Measurements from ENCODE around the gene CCSER2. TPM values are rescaled to one million over a fixed set of nuclear protein-coding genes. Genes with fewer than 3 reads are reported as not detected.
"Not testable (repeated sequence)": the region's sequence is repeated elsewhere in the genome, so short reads cannot be mapped to it uniquely, and the experiment has no call there.

CCSER2 gene, protein sequence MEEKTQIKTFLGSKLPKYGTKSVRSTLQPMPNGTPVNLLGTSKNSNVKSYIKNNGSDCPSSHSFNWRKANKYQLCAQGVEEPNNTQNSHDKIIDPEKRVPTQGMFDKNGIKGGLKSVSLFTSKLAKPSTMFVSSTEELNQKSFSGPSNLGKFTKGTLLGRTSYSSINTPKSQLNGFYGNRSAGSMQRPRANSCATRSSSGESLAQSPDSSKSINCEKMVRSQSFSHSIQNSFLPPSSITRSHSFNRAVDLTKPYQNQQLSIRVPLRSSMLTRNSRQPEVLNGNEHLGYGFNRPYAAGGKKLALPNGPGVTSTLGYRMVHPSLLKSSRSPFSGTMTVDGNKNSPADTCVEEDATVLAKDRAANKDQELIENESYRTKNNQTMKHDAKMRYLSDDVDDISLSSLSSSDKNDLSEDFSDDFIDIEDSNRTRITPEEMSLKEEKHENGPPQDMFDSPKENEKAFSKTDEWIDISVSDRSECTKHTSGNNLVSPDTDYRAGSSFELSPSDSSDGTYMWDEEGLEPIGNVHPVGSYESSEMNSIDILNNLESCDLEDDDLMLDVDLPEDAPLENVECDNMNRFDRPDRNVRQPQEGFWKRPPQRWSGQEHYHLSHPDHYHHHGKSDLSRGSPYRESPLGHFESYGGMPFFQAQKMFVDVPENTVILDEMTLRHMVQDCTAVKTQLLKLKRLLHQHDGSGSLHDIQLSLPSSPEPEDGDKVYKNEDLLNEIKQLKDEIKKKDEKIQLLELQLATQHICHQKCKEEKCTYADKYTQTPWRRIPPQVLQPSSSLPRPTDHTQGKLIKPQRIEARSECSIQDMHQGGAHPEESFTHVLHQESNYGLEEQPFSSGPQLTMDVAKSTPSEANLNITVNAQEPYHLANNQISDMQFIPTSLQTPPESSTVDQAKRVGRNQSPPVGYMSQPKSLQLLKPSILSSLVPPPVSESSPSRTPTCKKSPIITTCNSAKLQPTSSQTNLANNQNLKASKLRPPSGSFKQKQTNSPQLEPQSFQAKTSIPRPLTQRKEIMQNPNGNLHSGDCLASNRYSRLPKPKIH
- 10 to 100 TPM; 60.5 to 80.6 (median 63.1) TPM for total RNA-seq

DNA sequence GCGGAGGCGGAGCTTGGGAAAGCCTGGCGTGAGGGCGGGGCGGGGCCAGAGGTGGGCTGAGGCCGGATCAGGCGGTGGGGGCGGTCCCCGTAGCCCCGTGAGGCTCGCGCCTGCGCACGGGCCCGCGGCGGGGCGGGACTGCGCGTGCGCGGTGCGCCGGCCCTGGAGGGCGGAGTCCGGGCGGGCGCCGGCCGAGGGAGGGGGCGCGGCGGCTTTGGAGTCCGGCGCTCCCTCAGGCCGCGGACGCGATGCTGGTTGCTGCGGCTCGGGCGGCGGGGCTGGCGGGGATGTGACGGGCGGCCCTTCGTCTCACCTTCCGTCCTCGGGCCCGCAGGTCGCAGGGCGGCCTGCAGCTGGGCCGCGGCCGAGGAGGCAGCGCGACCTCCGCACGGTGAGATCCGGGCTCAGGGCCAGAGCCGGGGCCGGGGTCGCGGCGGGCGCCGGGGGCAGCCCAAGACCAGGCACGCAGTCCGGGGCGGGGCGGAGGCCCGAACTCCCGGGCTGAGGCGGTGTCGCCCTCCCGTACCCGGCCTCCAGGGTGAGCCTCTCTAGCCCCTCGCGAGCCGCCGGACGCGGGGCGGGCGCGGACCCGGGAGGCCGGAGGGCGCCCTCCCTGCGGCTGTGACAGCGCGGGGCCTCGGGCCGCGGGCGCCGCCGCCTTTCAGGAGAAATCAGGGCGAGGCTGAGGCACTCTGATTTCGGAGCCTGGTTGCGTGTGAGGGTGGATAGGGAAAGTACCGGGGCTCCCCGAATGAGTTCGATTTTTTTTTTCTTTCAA, at the start of gene CCSER2:
CCSER2 (plus strand) TSS at position 172 of the 778 bp plus-strand sequence. CDS start 42,464 bp downstream, outside the sequence.
- H3K4me1 ChIP-seq: peaks cover 27 to 43% (median 31%) of the 10 kb centered on the region in 4 donors
- TF ChIP-seq, protein P1, sequence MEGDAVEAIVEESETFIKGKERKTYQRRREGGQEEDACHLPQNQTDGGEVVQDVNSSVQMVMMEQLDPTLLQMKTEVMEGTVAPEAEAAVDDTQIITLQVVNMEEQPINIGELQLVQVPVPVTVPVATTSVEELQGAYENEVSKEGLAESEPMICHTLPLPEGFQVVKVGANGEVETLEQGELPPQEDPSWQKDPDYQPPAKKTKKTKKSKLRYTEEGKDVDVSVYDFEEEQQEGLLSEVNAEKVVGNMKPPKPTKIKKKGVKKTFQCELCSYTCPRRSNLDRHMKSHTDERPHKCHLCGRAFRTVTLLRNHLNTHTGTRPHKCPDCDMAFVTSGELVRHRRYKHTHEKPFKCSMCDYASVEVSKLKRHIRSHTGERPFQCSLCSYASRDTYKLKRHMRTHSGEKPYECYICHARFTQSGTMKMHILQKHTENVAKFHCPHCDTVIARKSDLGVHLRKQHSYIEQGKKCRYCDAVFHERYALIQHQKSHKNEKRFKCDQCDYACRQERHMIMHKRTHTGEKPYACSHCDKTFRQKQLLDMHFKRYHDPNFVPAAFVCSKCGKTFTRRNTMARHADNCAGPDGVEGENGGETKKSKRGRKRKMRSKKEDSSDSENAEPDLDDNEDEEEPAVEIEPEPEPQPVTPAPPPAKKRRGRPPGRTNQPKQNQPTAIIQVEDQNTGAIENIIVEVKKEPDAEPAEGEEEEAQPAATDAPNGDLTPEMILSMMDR (IDR thresholded peaks at IDR 0.05): peak in 1 of 3 experiments; percentile 20
- TF ChIP-seq POLR2AphosphoS5 (IDR thresholded peaks at IDR 0.05): peak in 1 of 2 donors; percentile 85
- TF ChIP-seq EP300 (IDR thresholded peaks at IDR 0.05): no peak
- TF ChIP-seq POLR2A (IDR thresholded peaks at IDR 0.05; ENCODE audit: low read depth): peak; percentile 44
- WGBS: 0% methylated on average over 6 of the region's 104 CpGs
- H3K27me3 ChIP-seq: no peaks in the 10 kb centered on the region
- no peaks in the 10 kb centered on the region for H3K36me3 ChIP-seq
- no peak for DNase-seq (ENCODE audit: extremely low spot score)
- peak within 1 kb of the TSS; percentile 92 to 99 (median 98) for H3K27ac ChIP-seq (replicated peaks in 1 of 4)
- intact Hi-C loops (cut with DNase I): no loop called here
- H3K4me3 ChIP-seq: peak within 1 kb of the TSS; percentile 78 to 98 (median 96)
- H3K9me3 ChIP-seq: no peaks in the 10 kb centered on the region

DNA sequence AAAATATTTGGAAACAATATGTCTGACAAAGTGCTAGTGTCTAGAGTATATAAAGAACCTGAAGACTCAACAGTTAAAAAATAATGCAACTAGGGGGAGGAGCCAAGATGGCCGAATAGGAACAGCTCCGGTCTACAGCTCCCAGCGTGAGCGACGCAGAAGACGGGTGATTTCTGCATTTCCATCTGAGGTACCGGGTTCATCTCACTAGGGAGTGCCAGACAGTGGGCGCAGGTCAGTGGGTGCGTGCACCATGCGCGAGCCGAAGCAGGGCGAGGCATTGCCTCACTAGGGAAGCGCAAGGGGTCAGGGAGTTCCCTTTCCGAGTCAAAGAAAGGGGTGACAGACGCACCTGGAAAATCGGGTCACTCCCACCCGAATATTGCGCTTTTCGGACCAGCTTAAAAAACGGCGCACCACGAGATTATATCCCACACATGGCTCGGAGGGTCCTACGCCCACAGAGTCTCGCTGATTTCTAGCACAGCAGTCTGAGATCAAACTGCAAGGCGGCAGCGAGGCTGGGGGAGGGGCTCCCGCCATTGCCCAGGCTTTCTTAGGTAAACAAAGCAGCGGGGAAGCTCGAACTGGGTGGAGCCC, 48.4 kb upstream of the CCSER2 start:
- 76% methylated on average over 29 of the region's 31 CpGs for WGBS
- DNase-seq (ENCODE audit: extremely low spot score); H3K27ac ChIP-seq (replicated peaks in 1 of 4); H3K4me3 ChIP-seq; H3K9me3 ChIP-seq; H3K4me1 ChIP-seq; intact Hi-C loops (cut with DNase I); H3K36me3 ChIP-seq: not testable (repeated sequence)
- peaks cover 0 to 23% (median 0%) of the 10 kb centered on the region in 4 donors for H3K27me3 ChIP-seq

DNA sequence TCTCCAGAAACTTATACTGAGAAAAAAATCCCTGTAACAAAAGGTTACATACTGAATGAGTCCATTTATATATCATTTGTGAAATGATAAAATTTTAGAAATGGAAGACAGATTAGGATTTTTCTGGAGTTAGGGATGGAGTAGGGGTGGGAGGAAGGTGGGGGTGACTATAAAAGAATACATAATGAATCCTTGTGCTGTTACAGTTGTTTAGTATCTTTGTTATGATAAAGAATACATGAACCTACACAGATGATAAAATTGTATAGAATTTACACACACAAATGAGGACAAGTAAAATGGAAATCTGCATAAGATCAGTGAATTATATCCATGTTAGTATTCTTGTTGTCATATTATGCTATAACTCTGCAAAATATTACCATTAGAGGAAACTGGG, 41.7 kb upstream of the CCSER2 start:
- TF ChIP-seq POLR2A (IDR thresholded peaks at IDR 0.05; ENCODE audit: low read depth) (no peak), EP300 (IDR thresholded peaks at IDR 0.05) (no peak), POLR2AphosphoS5 (IDR thresholded peaks at IDR 0.05) (no peak)
- TF ChIP-seq, protein P1 (IDR thresholded peaks at IDR 0.05): no peak
- H3K27ac ChIP-seq (replicated peaks in 1 of 4): no peak overlapping the region
- H3K4me3 ChIP-seq: no peak overlapping the region
- H3K27me3 ChIP-seq: no peaks in the 10 kb centered on the region
- intact Hi-C loops (cut with DNase I): no loop called here
- H3K36me3 ChIP-seq: no peaks in the 10 kb centered on the region
- DNase-seq (ENCODE audit: extremely low spot score): no peak
- H3K9me3 ChIP-seq: no peaks in the 10 kb centered on the region
- no peaks in the 10 kb centered on the region for H3K4me1 ChIP-seq

DNA sequence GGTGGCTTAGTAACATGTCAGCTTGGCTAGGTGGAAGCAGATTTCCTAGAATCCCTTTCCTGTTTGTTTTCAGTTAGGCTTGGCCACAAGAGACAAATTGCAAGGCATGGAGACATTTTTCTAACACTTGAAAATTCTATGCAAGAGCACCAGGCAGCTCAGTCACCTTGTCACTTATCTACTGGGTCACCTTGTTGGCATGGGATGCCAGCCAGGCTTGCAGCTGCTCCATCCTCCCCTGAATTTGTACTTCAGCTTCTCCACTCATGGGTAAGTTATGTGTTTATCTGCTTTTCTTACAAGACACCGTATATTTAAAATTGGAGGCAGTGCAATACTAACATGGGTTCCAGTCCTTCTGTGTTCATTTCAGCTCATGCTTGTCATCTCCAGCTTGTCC, 40.2 kb upstream of the CCSER2 start:
- Histone ChIP-seq H3K4me1 (no peaks in the 10 kb centered on the region), H3K4me3 (no peak overlapping the region), H3K9me3 (no peaks in the 10 kb centered on the region), H3K27ac (replicated peaks in 1 of 4) (no peak overlapping the region), H3K36me3 (no peaks in the 10 kb centered on the region), H3K27me3 (no peaks in the 10 kb centered on the region)
- intact Hi-C loops (cut with DNase I): no loop called here
- DNase-seq (ENCODE audit: extremely low spot score): no peak
- WGBS: 100% methylated on average over 1 of the region's 1 CpG
- TF ChIP-seq, protein P1 (IDR thresholded peaks at IDR 0.05): no peak
- TF ChIP-seq EP300 (IDR thresholded peaks at IDR 0.05): no peak
- no peak for TF ChIP-seq POLR2AphosphoS5 (IDR thresholded peaks at IDR 0.05)
- TF ChIP-seq POLR2A (IDR thresholded peaks at IDR 0.05; ENCODE audit: low read depth): no peak

Measured in esophagus muscularis mucosa (tissue), 4 donors.